T-helper 1 cell treated with Interleukin-12 subunit alpha and Interleukin-12 subunit beta and Interleukin-4 antibody, amounts not matched to agents 30 μg/mL and 1 μg/mL, for 36 hours (primary cell): ENCODE measurements around the gene EVC.
"Not testable (repeated sequence)": the region's sequence is repeated elsewhere in the genome, so short reads cannot be mapped to it uniquely, and the experiment has no call there.

ENCODE experiments used
- H3K27ac Mint-ChIP-seq: one replicate; pipeline ENCODE4 v1.8.0; 2021; ENCODE audit warnings: mild to moderate bottlenecking, mixed read lengths
- H3K27me3 Mint-ChIP-seq: one replicate; pipeline ENCODE4 v1.8.0; 2021; ENCODE audit warnings: low read depth, mixed read lengths
- H3K36me3 Mint-ChIP-seq: one replicate; pipeline ENCODE4 v1.8.0; 2021; ENCODE audit warnings: low read depth, mixed read lengths
- H3K4me1 Mint-ChIP-seq: one replicate; pipeline ENCODE4 v1.8.0; 2021; ENCODE audit warnings: low read depth, mixed read lengths
- H3K4me3 Mint-ChIP-seq: one replicate; pipeline ENCODE4 v1.8.0; 2021; ENCODE audit warnings: mild to moderate bottlenecking, moderate library complexity, mixed read lengths
- H3K9me3 Mint-ChIP-seq: one replicate; pipeline ENCODE4 v1.8.0; 2021; ENCODE audit warnings: mixed read lengths

EVC gene

GRCh38 chr4:5715357-5715756 is 4.4 kb downstream of the EVC start:
- Mint-ChIP-seq H3K27me3 (peaks cover 19% of the 10 kb centered on the region), H3K27ac (no peak overlapping the region), H3K4me3 (no peak overlapping the region), H3K36me3 (no peaks in the 10 kb centered on the region), H3K9me3 (peaks cover 22% of the 10 kb centered on the region), H3K4me1 (peaks cover 7% of the 10 kb centered on the region)

GRCh38 chr4:5716391-5716790 is 5.4 kb downstream of the EVC start:
- peaks cover 22% of the 10 kb centered on the region for H3K9me3 Mint-ChIP-seq
- no peak overlapping the region for H3K4me3 Mint-ChIP-seq
- peaks cover 12% of the 10 kb centered on the region for H3K27me3 Mint-ChIP-seq
- no peak overlapping the region for H3K27ac Mint-ChIP-seq
- no peaks in the 10 kb centered on the region for H3K36me3 Mint-ChIP-seq
- peaks cover 4% of the 10 kb centered on the region for H3K4me1 Mint-ChIP-seq

- no peaks in the 10 kb centered on the region for H3K36me3 Mint-ChIP-seq
- H3K27me3 Mint-ChIP-seq, result peaks cover 2% of the 10 kb centered on the region
- H3K4me3 Mint-ChIP-seq, result no peak overlapping the region
- H3K4me1 Mint-ChIP-seq, result no peaks in the 10 kb centered on the region
- peaks cover 22% of the 10 kb centered on the region for H3K9me3 Mint-ChIP-seq
- no peak overlapping the region for H3K27ac Mint-ChIP-seq
Measured at GRCh38 chr4:5717449-5718158, 6.6 kb downstream of the EVC start.

- Mint-ChIP-seq H3K4me1 (no peaks in the 10 kb centered on the region), H3K4me3 (no peak overlapping the region), H3K36me3 (no peaks in the 10 kb centered on the region), H3K27ac (no peak overlapping the region), H3K27me3 (no peaks in the 10 kb centered on the region), H3K9me3 (peaks cover 22% of the 10 kb centered on the region)
Measured at GRCh38 chr4:5718411-5718810, 7.4 kb downstream of the EVC start.

DNA sequence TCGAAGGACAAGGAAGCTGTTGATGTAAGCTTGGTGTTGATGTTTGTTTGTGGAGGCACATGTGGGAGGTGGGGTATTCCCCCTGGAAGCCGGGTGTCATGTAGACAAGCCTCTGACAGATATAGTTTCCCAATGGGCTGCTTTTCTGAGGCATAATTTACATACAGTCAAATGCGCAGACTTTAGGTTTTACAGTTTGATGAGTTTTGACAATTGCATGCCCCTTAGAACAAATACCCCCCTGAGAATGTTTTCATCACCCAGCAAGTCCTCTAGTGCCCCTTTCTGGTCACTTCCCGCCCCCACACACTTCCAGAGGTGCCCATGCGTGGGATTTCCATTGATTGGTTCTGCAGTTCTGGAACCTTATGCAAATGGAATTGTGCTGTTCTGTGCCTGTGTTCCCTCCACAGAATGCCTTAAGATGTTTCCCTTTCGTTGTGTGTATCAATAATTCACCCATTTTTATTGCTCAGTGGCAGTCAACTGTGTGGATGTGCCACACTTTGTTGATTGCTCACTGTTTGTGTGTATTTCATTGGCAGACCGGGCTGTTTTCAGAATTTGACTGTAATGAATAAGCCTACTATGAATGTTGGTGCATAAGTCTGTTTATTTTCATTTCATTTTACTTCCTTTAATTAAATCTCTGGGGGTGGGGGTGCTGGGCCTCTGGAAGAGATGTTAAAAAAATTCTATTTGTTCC is 8.5 kb downstream of the EVC start:
- Mint-ChIP-seq H3K27ac (no peak overlapping the region), H3K27me3 (no peaks in the 10 kb centered on the region), H3K4me3 (no peak overlapping the region), H3K4me1 (no peaks in the 10 kb centered on the region), H3K36me3 (no peaks in the 10 kb centered on the region), H3K9me3 (peaks cover 17% of the 10 kb centered on the region)

DNA sequence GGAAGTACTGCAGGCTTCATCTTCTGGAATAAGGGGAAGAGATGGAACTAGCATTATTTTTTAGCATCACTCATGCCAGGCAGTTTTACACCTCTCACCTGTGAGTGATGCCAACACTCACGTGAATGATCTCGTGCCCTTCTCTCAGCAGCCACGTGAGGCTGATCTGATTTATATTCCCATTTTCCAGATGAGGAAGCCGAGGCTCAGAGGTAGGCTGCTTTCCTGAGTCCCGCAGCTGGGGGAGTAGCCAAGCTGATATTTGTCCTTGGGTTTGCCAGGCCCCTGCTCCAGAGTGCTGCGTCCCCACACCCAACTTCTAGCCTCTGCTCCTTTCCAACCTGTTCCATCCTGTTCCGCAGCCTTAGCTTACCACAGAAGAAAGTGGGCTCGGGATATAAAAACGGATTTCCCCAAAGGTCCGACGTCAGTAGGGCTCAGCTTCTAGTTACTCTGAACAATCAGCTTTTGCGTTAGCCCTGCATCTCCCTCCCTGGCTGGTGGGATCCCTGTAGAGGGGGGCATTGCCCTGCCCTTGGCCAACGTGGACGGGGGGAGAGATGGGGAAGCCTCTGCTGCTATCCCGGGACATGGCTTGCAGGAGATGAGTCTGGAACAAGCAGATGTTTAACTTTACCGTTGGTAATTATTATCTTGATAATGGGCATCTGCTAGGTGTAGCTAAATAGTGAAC is 9.3 kb downstream of the EVC start:
- Mint-ChIP-seq H3K9me3 (peaks cover 12% of the 10 kb centered on the region), H3K4me3 (no peak overlapping the region), H3K27ac (no peak overlapping the region), H3K36me3 (no peaks in the 10 kb centered on the region), H3K4me1 (no peaks in the 10 kb centered on the region), H3K27me3 (no peaks in the 10 kb centered on the region)

- H3K27ac Mint-ChIP-seq, result no peak overlapping the region
- no peaks in the 10 kb centered on the region for H3K36me3 Mint-ChIP-seq
- H3K9me3 Mint-ChIP-seq, result peaks cover 11% of the 10 kb centered on the region
- H3K27me3 Mint-ChIP-seq, result no peaks in the 10 kb centered on the region
- H3K4me1 Mint-ChIP-seq, result no peaks in the 10 kb centered on the region
- no peak overlapping the region for H3K4me3 Mint-ChIP-seq
Measured at GRCh38 chr4:5720980-5721379, 10.0 kb downstream of the EVC start.

GRCh38 chr4:5721923-5722322 is 10.9 kb downstream of the EVC start:
- Mint-ChIP-seq H3K27me3 (no peaks in the 10 kb centered on the region), H3K4me3 (no peak overlapping the region), H3K9me3 (peaks cover 8% of the 10 kb centered on the region), H3K27ac (no peak overlapping the region), H3K4me1 (no peaks in the 10 kb centered on the region), H3K36me3 (no peaks in the 10 kb centered on the region)

DNA sequence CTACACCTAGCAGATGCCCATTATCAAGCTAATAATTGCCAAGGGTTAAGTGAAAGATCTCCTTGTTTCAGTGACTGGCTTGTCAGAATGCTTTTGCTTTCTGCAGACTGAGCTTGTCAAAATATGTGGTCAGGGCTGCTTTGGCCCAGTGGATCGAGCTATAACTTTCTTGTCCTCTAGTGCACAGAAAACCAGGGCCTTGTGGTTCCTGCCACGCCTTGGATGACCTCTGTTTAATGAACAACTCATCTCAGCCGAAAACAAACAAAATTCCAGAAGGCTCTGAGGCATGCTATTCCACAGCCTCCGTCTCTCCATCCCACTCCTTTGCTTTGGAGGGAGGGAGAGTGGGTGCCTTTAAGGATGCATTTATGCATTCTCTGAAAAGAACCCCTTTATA is 11.3 kb downstream of the EVC start:
- Mint-ChIP-seq H3K27me3 (no peaks in the 10 kb centered on the region), H3K27ac (no peak overlapping the region), H3K4me1 (no peaks in the 10 kb centered on the region), H3K36me3 (no peaks in the 10 kb centered on the region), H3K4me3 (no peak overlapping the region), H3K9me3 (peaks cover 4% of the 10 kb centered on the region)

DNA sequence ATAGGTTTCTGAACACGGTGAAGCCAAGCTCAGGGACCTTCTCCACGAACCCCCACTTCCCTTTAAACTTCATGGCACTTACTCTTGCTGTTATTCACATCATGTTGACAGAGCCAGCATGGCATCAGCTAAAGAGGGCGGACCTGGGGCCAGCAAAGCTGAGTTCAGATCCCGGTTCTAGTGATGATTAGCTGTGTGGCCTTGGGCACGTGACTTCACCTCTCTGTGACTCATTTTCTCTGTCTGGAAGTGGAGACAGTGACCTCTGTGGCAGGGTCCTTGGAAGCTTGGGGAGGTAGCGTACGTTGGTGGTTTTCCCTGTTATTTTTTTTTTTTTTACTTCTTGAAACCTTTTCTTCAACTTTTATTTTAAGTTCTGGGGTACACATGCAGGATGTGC is 13.4 kb downstream of the EVC start:
- Mint-ChIP-seq H3K4me1 (no peaks in the 10 kb centered on the region), H3K36me3 (no peaks in the 10 kb centered on the region), H3K27ac (no peak overlapping the region), H3K27me3 (no peaks in the 10 kb centered on the region), H3K9me3 (peaks cover 8% of the 10 kb centered on the region), H3K4me3 (no peak overlapping the region)

DNA sequence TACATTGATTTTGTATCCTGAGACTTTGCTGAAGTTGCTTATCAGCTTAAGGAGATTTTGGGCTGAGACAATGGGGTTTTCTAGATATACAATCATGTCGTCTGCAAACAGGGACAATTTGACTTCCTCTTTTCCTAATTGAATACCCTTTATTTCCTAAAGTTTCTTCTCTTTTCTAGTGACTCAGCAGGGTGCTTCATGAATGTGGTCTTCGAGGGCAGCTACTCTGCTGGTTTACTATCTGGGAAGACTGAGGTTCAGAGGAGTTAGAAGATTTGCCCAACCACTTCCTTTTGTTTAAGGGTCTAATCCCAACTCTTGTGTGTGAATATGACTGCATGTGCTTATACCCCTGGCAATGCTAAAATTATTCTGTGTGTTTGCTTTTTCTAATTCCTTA is 17.4 kb downstream of the EVC start:
- not testable (repeated sequence) for H3K9me3 Mint-ChIP-seq, H3K4me1 Mint-ChIP-seq, H3K36me3 Mint-ChIP-seq

DNA sequence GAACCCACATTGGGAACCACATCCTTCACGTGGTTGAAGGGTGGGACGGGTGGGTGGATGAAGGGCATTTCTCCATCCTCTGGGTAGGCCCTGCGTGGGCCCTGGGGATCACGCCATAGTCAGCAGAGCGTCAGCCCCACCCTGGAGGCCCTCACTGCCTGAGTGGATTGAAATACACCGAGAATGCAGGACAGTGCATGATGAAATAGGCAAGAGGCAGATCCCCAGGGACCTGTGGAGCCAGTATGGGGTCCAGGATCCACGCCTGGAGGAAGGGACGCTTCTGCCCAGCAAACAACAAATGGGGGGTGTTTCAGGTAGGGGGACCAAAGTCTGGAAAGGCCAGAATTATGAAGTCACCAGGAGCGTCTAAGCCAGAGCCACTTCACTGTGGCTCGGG is 19.4 kb downstream of the EVC start:
- H3K9me3 Mint-ChIP-seq, result peaks cover 9% of the 10 kb centered on the region
- H3K27me3 Mint-ChIP-seq, result no peaks in the 10 kb centered on the region
- no peaks in the 10 kb centered on the region for H3K4me1 Mint-ChIP-seq
- H3K4me3 Mint-ChIP-seq, result no peak overlapping the region
- H3K36me3 Mint-ChIP-seq, result no peaks in the 10 kb centered on the region
- H3K27ac Mint-ChIP-seq, result no peak overlapping the region

More for the DNA sequence above, 17.4 kb downstream of the EVC start:
- not testable (repeated sequence) for H3K4me3 Mint-ChIP-seq, H3K27ac Mint-ChIP-seq, H3K27me3 Mint-ChIP-seq

- no peak overlapping the region for H3K27ac Mint-ChIP-seq
- no peaks in the 10 kb centered on the region for H3K36me3 Mint-ChIP-seq
- H3K4me1 Mint-ChIP-seq, result no peaks in the 10 kb centered on the region
- peaks cover 9% of the 10 kb centered on the region for H3K9me3 Mint-ChIP-seq
- H3K27me3 Mint-ChIP-seq, result no peaks in the 10 kb centered on the region
- H3K4me3 Mint-ChIP-seq, result no peak overlapping the region
Measured at GRCh38 chr4:5730993-5731990, 20.3 kb downstream of the EVC start.

DNA sequence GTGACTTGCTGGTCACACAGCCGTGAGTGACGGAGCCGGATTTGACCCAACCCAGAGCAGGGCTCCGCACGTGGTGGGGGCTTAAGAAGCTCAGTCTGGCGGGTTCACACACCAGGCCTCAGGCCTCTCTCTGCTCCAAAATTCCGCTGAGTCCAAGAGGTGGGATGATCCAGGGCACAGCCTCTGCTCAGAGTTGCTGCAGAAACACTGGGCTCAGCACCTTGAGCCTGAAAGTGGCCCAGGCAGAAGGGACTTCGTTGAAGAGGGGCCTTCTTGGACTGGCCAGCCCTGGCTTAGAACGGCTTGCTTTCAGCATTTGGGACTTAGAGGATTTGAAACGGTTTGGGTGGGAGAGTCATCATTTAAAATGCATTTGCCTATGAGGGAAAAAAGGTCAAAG is 21.2 kb downstream of the EVC start:
- H3K36me3 Mint-ChIP-seq, result no peaks in the 10 kb centered on the region
- H3K27ac Mint-ChIP-seq, result no peak overlapping the region

More for the DNA sequence above, 21.2 kb downstream of the EVC start:
- no peak overlapping the region for H3K4me3 Mint-ChIP-seq
- H3K9me3 Mint-ChIP-seq, result peaks cover 9% of the 10 kb centered on the region
- H3K4me1 Mint-ChIP-seq, result no peaks in the 10 kb centered on the region
- H3K27me3 Mint-ChIP-seq, result no peaks in the 10 kb centered on the region
